HEK293 (cell line): Measurements from ENCODE around the gene USP5.
"Not testable (repeated sequence)": the region's sequence is repeated elsewhere in the genome, so short reads cannot be mapped to it uniquely, and the experiment has no call there.

Experiments used
- CTCF ChIA-PET: fragments of 350-600 bp; formaldehyde crosslinking; extraction: SDS; loops from one replicate; lab custom pipeline; 2021; ENCODE audit warnings: antibody characterized with exemption; lab: Yijun Ruan, JAX
- POLR2A ChIA-PET: fragments of 300-600 bp; formaldehyde crosslinking; extraction: SDS; loops from one replicate; lab custom pipeline; 2020; ENCODE audit warnings: antibody characterized with exemption, inconsistent platforms; lab: Yijun Ruan, JAX
- H3K27ac ChIP-seq: fragments of 200-500 bp; sonication (Bioruptor generic); 2 replicates; pipeline ENCODE4 v1.5.1; 2014; ENCODE audit warnings: low read depth, low read length, control low read depth, inconsistent platforms; ENCODE audit errors: extremely low read depth
- H3K36me3 ChIP-seq, 2 experiments: fragments of 200-500 bp in 1 of 2; sonication (Bioruptor generic) in 1 of 2; 1 replicate in 1 of 2; 2 replicates in 1 of 2; pipeline ENCODE4 v1.5.1; 2014 to 2017; ENCODE audit warnings: inconsistent platforms in 2 of 2, low read length in 2 of 2; ENCODE audit not compliant: control insufficient read depth in 2 of 2, insufficient read depth in 1 of 2
- H3K4me1 ChIP-seq: fragments of 200-500 bp; sonication (Bioruptor generic); 2 replicates; pipeline ENCODE4 v1.5.1; 2014; ENCODE audit warnings: mild to moderate bottlenecking, low read length, inconsistent platforms; ENCODE audit not compliant: control insufficient read depth, insufficient read depth
- H3K4me3 ChIP-seq: 2 replicates; pipeline ENCODE4 v1.5.1; 2011; ENCODE audit warnings: low read depth, mild to moderate bottlenecking, control low read depth, low read length, moderate library complexity
- H3K9me3 ChIP-seq: fragments of 200-500 bp; sonication (Bioruptor generic); 2 replicates; pipeline ENCODE4 v1.5.1; 2014; ENCODE audit warnings: low read depth, low read length, inconsistent platforms; ENCODE audit not compliant: control insufficient read depth, insufficient read depth
- EGR2 ChIP-seq: fragments of 450-650 bp; formaldehyde crosslinking; IDR thresholded peaks from 2 replicates; pipeline ENCODE4 v1.5.1; 2016; ENCODE audit warnings: low read depth, missing biosample characterization, missing genetic modification characterization
- FEZF1 ChIP-seq: fragments of 450-650 bp; formaldehyde crosslinking; IDR thresholded peaks from 2 replicates; pipeline ENCODE4 v1.5.1; 2016; ENCODE audit warnings: missing biosample characterization, missing genetic modification characterization
- KLF1 ChIP-seq: fragments of 450-650 bp; formaldehyde crosslinking; IDR thresholded peaks from 2 replicates; pipeline ENCODE4 v1.5.1; 2016; ENCODE audit warnings: missing biosample characterization, missing genetic modification characterization
- ZBTB21 ChIP-seq: fragments of 450-650 bp; formaldehyde crosslinking; IDR thresholded peaks from 2 replicates; pipeline ENCODE4 v1.5.1; 2017; ENCODE audit warnings: missing biosample characterization, missing genetic modification characterization
- ZFHX2 ChIP-seq: fragments of 450-650 bp; formaldehyde crosslinking; conservative IDR thresholded peaks from 2 replicates; pipeline ENCODE4 v1.5.1; 2016; ENCODE audit warnings: missing biosample characterization, missing genetic modification characterization
- ZNF121 ChIP-seq: fragments of 450-650 bp; formaldehyde crosslinking; IDR thresholded peaks from 2 replicates; pipeline ENCODE4 v1.5.1; 2016; ENCODE audit warnings: missing biosample characterization, missing genetic modification characterization
- ZNF133 ChIP-seq: fragments of 450-650 bp; formaldehyde crosslinking; IDR thresholded peaks from 2 replicates; pipeline ENCODE4 v1.5.1; 2016; ENCODE audit warnings: missing biosample characterization, missing genetic modification characterization
- ZNF335 ChIP-seq: fragments of 450-650 bp; formaldehyde crosslinking; conservative IDR thresholded peaks from 2 replicates; pipeline ENCODE4 v1.5.1; 2016; ENCODE audit warnings: missing biosample characterization, missing genetic modification characterization
- ZNF501 ChIP-seq: fragments of 450-650 bp; formaldehyde crosslinking; IDR thresholded peaks from 2 replicates; pipeline ENCODE4 v1.5.1; 2016; ENCODE audit warnings: missing biosample characterization, missing genetic modification characterization
- ZNF560 ChIP-seq: fragments of 450-650 bp; formaldehyde crosslinking; IDR thresholded peaks from 2 replicates; pipeline ENCODE4 v1.5.1; 2017; ENCODE audit warnings: missing biosample characterization, missing genetic modification characterization, borderline replicate concordance
- ZNF561 ChIP-seq: fragments of 450-650 bp; IDR thresholded peaks from 2 replicates; pipeline ENCODE4 v1.5.1; 2018; ENCODE audit warnings: missing biosample characterization, missing genetic modification characterization, borderline replicate concordance
- ZNF660 ChIP-seq: fragments of 450-650 bp; IDR thresholded peaks from 2 replicates; pipeline ENCODE4 v1.5.1; 2018; ENCODE audit warnings: missing biosample characterization, mild to moderate bottlenecking, missing genetic modification characterization
- ZNF776 ChIP-seq: fragments of 450-650 bp; formaldehyde crosslinking; IDR thresholded peaks from 2 replicates; pipeline ENCODE4 v1.5.0; 2017; ENCODE audit warnings: missing biosample characterization, missing genetic modification characterization, borderline replicate concordance
- ZSCAN16 ChIP-seq: fragments of 450-650 bp; formaldehyde crosslinking; IDR thresholded peaks from 2 replicates; pipeline ENCODE4 v1.5.1; 2016; ENCODE audit warnings: missing biosample characterization, missing genetic modification characterization
- ZSCAN30 ChIP-seq: fragments of 450-650 bp; IDR thresholded peaks from 2 replicates; pipeline ENCODE4 v1.5.1; 2018; ENCODE audit warnings: missing biosample characterization, mild to moderate bottlenecking, missing genetic modification characterization, moderate library complexity
- TF ChIP-seq, protein P1 (sequence below): fragments of 450-650 bp; formaldehyde crosslinking; IDR thresholded peaks from 2 replicates; pipeline ENCODE4 v1.5.1; 2016; ENCODE audit warnings: missing biosample characterization, missing genetic modification characterization
- TF ChIP-seq, protein P2 (sequence below): fragments of 450-650 bp; formaldehyde crosslinking; IDR thresholded peaks from 2 replicates; pipeline ENCODE4 v1.5.1; 2016; ENCODE audit warnings: missing biosample characterization, missing genetic modification characterization
- TF ChIP-seq, protein P3 (sequence below): fragments of 450-650 bp; formaldehyde crosslinking; IDR thresholded peaks from 2 replicates; pipeline ENCODE4; 2016; ENCODE audit warnings: missing biosample characterization, missing genetic modification characterization

USP5 gene

DNA sequence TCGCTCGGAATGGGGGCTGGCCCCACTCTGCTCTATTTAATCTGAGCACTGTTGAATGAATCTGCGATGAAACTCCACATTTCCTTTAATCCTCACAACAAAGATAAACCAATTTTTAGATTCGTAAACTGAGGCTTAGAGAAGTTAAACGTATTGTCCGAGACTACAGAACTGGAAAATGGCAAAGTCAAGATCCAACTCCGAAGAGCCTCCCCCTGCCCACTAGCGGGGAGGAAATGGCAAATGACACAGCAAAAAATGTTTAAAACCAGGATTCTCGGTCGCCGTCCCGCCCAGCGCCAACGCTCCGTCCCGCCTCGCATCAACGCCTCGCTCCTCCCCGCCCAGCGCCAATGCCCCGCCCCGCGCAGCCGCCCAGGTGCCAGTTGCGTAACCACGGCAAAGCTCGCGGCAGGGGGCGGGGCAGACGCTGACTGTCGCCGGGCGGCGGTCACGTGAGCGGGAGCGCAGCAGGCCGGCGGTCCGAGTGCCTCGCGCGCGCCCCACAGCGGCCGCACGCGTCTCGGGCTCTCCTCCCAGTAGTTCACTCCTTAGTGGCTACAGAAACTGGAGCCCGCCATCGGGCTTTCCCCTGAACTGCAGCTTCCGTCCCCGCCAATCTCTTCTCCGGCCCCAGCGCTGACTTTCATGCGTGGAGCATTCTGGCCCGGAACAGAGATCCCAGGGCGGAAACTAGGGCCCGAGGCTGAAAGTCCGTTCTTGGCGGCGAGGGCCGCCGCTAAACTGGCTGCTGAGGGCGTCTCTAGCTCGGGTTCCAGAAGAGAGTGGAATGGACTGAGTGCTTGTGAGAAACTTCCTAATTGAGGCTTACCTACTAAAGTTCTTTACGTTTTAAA, 39.1 kb downstream of the USP5 start (continued):
- TF ChIP-seq ZNF776 (no peak), ZNF660 (tag by site-specific recombination) (peak; percentile 92), ZSCAN30 (peak; percentile 92), FEZF1 (tag by site-specific recombination) (no peak), ZNF561 (tag by site-specific recombination) (peak; percentile 94), KLF1 (peak; percentile 87), ZNF560 (tag by site-specific recombination) (no peak), ZNF501 (tag by site-specific recombination) (peak; percentile 48; the same call in 1 of the 2 replicates), EGR2 (peak; percentile 91)
- TF ChIP-seq, protein P1, sequence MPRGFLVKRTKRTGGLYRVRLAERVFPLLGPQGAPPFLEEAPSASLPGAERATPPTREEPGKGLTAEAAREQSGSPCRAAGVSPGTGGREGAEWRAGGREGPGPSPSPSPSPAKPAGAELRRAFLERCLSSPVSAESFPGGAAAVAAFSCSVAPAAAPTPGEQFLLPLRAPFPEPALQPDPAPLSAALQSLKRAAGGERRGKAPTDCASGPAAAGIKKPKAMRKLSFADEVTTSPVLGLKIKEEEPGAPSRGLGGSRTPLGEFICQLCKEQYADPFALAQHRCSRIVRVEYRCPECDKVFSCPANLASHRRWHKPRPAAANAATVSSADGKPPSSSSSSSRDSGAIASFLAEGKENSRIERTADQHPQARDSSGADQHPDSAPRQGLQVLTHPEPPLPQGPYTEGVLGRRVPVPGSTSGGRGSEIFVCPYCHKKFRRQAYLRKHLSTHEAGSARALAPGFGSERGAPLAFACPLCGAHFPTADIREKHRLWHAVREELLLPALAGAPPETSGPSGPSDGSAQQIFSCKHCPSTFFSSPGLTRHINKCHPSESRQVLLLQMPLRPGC (tag by site-specific recombination), result 0 out of 2 replicates have a peak, but pooled peaks have one; percentile 38
- TF ChIP-seq, protein P2, sequence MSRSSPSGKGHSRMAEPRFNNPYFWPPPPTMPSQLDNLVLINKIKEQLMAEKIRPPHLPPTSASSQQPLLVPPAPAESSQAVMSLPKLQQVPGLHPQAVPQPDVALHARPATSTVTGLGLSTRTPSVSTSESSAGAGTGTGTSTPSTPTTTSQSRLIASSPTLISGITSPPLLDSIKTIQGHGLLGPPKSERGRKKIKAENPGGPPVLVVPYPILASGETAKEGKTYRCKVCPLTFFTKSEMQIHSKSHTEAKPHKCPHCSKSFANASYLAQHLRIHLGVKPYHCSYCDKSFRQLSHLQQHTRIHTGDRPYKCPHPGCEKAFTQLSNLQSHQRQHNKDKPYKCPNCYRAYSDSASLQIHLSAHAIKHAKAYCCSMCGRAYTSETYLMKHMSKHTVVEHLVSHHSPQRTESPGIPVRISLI (tag by site-specific recombination), result 0 out of 2 replicates have a peak, but pooled peaks have one; percentile 49
- TF ChIP-seq, all 188 proteins: peak for 48

DNA sequence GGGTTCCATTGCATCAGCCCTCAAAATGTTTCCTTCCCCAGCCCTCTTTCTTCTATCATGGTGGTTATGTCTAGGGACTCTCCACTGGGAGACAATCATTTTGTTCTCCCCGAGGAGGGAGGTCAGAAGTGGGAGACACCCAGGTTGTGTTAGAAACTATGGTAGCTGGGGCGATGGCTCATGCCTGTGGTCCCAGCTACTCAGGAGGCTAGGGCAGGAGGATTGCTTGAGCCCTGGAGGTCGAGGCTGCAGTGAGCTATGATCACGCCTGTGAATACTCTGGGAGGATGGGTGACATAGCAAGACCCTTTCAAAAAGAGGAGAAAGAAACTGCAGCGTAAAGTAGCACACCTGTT, 39.7 kb downstream of the USP5 start:
- Histone ChIP-seq H3K36me3 (no peaks in the 10 kb centered on the region), H3K9me3 (no peaks in the 10 kb centered on the region), H3K4me3 (peak overlapping the region; percentile 30; the same call in 1 of the 2 replicates), H3K4me1 (no peaks in the 10 kb centered on the region), H3K27ac (peak overlapping the region; percentile 61)
- CTCF ChIA-PET, result interaction anchor here (0.6 to 2.4 kb wide), 23 partner anchors 10 to 202 kb away, joined by 3 to 35 read pairs (median 5); partner anchors contain the start of genes C12orf57, RNU7-1 and SPSB2
- TF ChIP-seq ZNF335 (tag by site-specific recombination) (no peak), ZFHX2 (tag by site-specific recombination) (no peak), ZBTB21 (tag by site-specific recombination) (no peak), ZNF133 (no peak), ZSCAN16 (tag by site-specific recombination) (no peak)
- TF ChIP-seq, protein P3, sequence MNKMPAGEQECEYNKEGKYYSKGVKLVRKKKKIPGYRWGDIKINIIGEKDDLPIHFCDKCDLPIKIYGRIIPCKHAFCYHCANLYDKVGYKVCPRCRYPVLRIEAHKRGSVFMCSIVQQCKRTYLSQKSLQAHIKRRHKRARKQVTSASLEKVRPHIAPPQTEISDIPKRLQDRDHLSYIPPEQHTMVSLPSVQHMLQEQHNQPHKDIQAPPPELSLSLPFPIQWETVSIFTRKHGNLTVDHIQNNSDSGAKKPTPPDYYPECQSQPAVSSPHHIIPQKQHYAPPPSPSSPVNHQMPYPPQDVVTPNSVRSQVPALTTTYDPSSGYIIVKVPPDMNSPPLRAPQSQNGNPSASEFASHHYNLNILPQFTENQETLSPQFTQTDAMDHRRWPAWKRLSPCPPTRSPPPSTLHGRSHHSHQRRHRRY (tag by site-specific recombination), result no peak
- TF ChIP-seq, all 188 proteins: peak for 0
- POLR2A ChIA-PET, result interaction anchor here (0.6 to 2.8 kb wide), 21 partner anchors 10 to 282 kb away, joined by 3 to 56 read pairs (median 6); partner anchors contain the start of genes C12orf57, CDCA3, ENO2 and LRRC23

DNA sequence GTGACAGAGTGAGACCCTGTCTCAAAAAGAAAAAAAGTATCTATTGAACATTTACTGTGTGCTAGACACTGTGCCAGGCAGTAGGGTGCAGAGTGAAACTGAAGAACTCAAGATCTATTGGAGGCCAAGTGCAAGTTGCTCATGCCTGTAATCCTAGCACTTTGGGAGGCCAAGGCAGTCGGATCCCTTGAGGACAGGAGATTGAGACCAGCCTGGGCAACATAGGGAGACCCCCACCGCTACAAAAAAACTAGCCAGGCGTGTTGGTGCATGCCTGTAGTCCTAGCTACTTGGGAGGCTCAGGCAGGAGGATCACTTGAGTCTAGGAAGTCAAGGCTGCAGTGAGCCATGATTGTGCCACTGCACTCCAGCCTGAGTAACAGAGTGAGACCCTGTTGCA, 40.7 kb downstream of the USP5 start:
- ChIA-PET POLR2A (interaction anchor here (0.7 to 2.8 kb wide), 3 partner anchors 20 to 278 kb away, joined by 5 to 56 read pairs (median 18); partner anchors contain the start of genes SPSB2 and TPI1), CTCF (interaction anchor here (1.0 to 2.4 kb wide), 6 partner anchors 17 to 217 kb away, joined by 3 to 35 read pairs (median 8); partner anchors contain the start of genes C12orf57, C1RL, RNU7-1 and SPSB2)
- H3K4me1 ChIP-seq, H3K4me3 ChIP-seq, H3K9me3 ChIP-seq, H3K36me3 ChIP-seq, H3K27ac ChIP-seq: not testable (repeated sequence)
- peak; percentile 46; the same call in 1 of the 2 replicates for TF ChIP-seq ZNF121 (tag by site-specific recombination)
